ENCODE results near the gene RNF43.

The RNF43 gene

DNA sequence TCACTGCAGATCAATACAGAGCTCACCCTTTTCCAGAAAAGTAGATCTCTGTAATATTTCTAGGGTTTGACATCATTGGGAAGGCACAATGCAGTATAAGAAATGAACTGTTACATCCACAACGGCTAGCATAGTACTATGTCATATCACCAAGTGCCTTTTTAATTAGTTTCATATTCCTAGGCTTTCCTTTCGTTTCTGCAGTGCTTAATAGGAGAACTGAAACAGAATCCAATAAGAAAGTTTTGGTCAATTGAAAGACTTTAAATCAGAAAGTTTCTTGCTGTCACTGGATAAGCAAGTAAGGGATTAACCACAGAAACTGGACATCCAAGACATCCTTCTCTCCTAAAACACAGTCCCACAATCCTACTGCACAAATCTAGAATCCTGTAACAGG lies 3.5 kb upstream of the RNF43 start:
- H3K27ac ChIP-seq (replicated peaks): no peak overlapping the region
- no peak for TF ChIP-seq SPI1 (IDR thresholded peaks at IDR 0.05; ENCODE audit: borderline replicate concordance, low read depth)
- TF ChIP-seq, protein P1, sequence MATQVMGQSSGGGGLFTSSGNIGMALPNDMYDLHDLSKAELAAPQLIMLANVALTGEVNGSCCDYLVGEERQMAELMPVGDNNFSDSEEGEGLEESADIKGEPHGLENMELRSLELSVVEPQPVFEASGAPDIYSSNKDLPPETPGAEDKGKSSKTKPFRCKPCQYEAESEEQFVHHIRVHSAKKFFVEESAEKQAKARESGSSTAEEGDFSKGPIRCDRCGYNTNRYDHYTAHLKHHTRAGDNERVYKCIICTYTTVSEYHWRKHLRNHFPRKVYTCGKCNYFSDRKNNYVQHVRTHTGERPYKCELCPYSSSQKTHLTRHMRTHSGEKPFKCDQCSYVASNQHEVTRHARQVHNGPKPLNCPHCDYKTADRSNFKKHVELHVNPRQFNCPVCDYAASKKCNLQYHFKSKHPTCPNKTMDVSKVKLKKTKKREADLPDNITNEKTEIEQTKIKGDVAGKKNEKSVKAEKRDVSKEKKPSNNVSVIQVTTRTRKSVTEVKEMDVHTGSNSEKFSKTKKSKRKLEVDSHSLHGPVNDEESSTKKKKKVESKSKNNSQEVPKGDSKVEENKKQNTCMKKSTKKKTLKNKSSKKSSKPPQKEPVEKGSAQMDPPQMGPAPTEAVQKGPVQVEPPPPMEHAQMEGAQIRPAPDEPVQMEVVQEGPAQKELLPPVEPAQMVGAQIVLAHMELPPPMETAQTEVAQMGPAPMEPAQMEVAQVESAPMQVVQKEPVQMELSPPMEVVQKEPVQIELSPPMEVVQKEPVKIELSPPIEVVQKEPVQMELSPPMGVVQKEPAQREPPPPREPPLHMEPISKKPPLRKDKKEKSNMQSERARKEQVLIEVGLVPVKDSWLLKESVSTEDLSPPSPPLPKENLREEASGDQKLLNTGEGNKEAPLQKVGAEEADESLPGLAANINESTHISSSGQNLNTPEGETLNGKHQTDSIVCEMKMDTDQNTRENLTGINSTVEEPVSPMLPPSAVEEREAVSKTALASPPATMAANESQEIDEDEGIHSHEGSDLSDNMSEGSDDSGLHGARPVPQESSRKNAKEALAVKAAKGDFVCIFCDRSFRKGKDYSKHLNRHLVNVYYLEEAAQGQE (IDR thresholded peaks at IDR 0.05; ENCODE audit: insufficient replicate concordance, low read depth): no peak
- TF ChIP-seq, protein P2, sequence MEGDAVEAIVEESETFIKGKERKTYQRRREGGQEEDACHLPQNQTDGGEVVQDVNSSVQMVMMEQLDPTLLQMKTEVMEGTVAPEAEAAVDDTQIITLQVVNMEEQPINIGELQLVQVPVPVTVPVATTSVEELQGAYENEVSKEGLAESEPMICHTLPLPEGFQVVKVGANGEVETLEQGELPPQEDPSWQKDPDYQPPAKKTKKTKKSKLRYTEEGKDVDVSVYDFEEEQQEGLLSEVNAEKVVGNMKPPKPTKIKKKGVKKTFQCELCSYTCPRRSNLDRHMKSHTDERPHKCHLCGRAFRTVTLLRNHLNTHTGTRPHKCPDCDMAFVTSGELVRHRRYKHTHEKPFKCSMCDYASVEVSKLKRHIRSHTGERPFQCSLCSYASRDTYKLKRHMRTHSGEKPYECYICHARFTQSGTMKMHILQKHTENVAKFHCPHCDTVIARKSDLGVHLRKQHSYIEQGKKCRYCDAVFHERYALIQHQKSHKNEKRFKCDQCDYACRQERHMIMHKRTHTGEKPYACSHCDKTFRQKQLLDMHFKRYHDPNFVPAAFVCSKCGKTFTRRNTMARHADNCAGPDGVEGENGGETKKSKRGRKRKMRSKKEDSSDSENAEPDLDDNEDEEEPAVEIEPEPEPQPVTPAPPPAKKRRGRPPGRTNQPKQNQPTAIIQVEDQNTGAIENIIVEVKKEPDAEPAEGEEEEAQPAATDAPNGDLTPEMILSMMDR (IDR thresholded peaks at IDR 0.05; ENCODE audit: insufficient read depth, low read length): no peak
- H3K4me3 ChIP-seq (replicated peaks; ENCODE audit: insufficient read depth, low read length): no peak overlapping the region
- no peak for DNase-seq (ENCODE audit: low read depth in 1 of 2, low spot score in 1 of 2)
- H3K27me3 ChIP-seq (ENCODE audit: insufficient read depth, poor library complexity, severe bottlenecking): peaks cover 11% of the 10 kb centered on the region

DNA sequence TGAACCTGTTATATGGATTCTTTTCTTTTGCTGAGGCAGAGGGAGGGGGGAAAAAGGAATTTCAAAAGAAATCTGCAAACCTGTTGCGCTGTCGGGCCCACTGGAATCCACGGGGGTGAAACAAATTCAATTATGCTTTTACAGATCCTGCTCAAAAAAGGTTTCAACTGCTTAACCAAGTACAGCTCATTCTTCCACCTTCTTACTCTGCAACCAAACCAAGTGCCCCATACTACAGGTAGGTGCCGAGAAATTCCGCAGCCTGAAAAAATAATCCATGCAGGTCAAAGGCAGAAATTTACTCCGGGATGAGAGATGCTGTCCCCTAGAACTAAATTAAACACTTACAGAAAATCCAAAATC lies 416 bp downstream of the RNF43 start:
- no peak for DNase-seq (ENCODE audit: low read depth in 1 of 2, low spot score in 1 of 2)
- no peak overlapping the region for H3K4me3 ChIP-seq (replicated peaks; ENCODE audit: insufficient read depth, low read length)
- no peak overlapping the region for H3K27ac ChIP-seq (replicated peaks)
- H3K27me3 ChIP-seq (ENCODE audit: insufficient read depth, poor library complexity, severe bottlenecking): peaks cover 8% of the 10 kb centered on the region
- TF ChIP-seq POLR2AphosphoS5 (IDR thresholded peaks at IDR 0.05; ENCODE audit: low read depth) (no peak), GABPA (IDR thresholded peaks at IDR 0.05; ENCODE audit: low read depth) (no peak)
- TF ChIP-seq, protein P2 (IDR thresholded peaks at IDR 0.05; ENCODE audit: insufficient read depth, low read length): no peak

DNA sequence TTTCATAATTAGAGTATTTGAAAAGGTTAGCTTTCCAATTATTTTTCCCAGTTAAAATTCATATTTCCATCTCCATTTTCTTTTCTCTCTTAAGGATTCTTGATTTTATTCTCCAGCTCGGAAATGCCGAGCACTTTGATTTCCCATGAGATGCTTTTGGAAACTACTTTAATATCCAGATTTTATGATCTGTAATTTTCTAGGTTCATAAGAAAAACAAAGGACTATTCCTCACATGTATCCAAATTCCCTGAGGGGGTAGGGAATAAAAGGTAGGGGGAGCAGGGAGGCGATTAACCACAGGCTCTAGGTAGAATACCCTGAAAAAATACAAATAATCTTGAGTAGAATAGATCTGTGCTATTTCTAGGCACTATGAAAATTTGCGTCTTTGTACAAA lies 938 bp downstream of the RNF43 start:
- Histone ChIP-seq H3K27me3 (ENCODE audit: insufficient read depth, poor library complexity, severe bottlenecking) (peaks cover 7% of the 10 kb centered on the region), H3K4me3 (replicated peaks; ENCODE audit: insufficient read depth, low read length) (no peak overlapping the region), H3K27ac (replicated peaks) (no peak overlapping the region)
- DNase-seq (ENCODE audit: low read depth in 1 of 2, low spot score in 1 of 2): no peak
- TF ChIP-seq, protein P1 (IDR thresholded peaks at IDR 0.05; ENCODE audit: insufficient replicate concordance, low read depth): no peak
- TF ChIP-seq POLR2AphosphoS5 (IDR thresholded peaks at IDR 0.05; ENCODE audit: low read depth) (no peak), SPI1 (IDR thresholded peaks at IDR 0.05; ENCODE audit: borderline replicate concordance, low read depth) (no peak), GABPA (IDR thresholded peaks at IDR 0.05; ENCODE audit: low read depth) (no peak)
- TF ChIP-seq, protein P2 (IDR thresholded peaks at IDR 0.05; ENCODE audit: insufficient read depth, low read length): no peak

DNA sequence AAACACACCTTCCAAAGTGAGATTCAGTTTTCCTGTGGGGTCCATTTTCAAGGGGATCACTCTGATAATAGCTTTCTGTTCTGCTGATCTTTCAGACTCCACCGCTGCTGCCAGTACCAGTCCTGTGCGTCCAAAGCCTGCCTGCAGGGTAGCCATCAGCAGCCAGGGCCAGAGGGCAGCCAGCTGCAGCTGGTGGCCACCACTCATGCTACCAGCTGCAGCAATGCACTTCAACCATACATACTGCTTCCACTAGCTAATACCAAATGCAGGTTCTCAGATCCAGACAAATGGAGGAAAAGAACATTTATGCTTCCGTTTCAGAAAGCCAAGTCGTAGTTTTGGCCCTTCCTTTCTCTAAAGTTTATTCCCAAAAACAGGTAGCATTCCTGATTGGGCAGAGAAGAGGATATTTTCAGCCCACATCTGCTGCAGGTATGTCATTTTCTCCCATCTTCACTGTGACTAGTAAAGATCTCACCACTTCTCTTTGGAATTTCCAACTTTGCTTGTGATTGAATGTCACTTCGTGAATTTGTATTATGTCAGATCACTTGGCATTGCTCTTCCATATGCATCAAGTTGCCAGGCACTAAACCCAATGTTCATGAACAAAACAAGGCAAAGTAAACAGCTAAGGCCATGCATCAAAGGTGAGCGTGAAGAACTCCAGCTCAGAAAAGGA lies 1.8 kb downstream of the RNF43 start:
- no peak overlapping the region for H3K27ac ChIP-seq (replicated peaks)
- DNase-seq (ENCODE audit: low read depth in 1 of 2, low spot score in 1 of 2): no peak
- peaks cover 5% of the 10 kb centered on the region for H3K27me3 ChIP-seq (ENCODE audit: insufficient read depth, poor library complexity, severe bottlenecking)
- TF ChIP-seq SPI1 (IDR thresholded peaks at IDR 0.05; ENCODE audit: borderline replicate concordance, low read depth): no peak
- TF ChIP-seq GABPA (IDR thresholded peaks at IDR 0.05; ENCODE audit: low read depth): no peak
- TF ChIP-seq, protein P1 (IDR thresholded peaks at IDR 0.05; ENCODE audit: insufficient replicate concordance, low read depth): no peak
- TF ChIP-seq, protein P2 (IDR thresholded peaks at IDR 0.05; ENCODE audit: insufficient read depth, low read length): no peak
- no peak for TF ChIP-seq POLR2AphosphoS5 (IDR thresholded peaks at IDR 0.05; ENCODE audit: low read depth)
- no peak overlapping the region for H3K4me3 ChIP-seq (replicated peaks; ENCODE audit: insufficient read depth, low read length)
